ENCODE measurements around the gene FLOT1.

The FLOT1 gene

DNA sequence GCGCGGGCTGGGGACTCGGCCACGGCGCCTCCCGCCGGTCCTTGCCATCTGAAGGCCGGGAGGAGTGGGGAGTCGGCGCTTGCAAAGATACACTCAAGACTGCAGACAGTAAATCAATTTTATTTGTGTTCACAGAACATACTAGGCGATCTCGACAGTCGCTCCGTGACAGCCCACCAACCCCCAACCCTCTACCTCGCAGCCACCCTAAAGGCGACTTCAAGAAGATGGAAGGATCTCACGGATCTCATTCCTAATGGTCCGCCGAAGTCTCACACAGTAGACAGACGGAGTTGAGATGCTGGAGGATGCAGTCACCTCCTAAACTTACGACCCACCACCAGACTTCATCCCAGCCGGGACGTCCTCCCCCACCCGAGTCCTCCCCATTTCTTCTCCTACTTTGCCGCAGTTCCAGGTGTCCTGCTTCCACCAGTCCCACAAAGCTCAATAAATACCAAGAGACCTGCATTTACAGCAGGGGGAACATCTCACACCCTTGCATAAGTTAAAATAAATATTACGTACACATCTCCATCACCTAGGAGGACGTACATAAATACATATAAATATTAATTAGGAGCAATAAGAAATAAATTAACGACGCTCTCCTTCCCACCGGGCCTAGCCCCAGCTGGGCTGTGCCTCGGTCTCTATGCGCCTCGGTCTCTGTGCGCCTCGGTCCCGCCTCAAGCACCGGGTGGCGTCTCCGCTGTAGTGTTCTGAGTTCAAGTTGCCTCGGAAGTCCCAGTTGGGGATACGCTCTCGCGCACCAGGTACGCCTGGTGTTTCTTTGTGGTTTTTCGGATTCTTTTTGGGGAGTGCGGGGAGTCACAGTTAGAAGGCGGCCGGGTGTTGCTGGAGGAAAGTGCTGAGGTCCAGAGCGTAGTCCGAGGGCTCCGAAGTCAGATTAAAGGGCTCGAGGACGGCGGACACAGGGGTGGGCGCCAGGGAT is 889 bp upstream of the FLOT1 start:
- no peak for DNase-seq (ENCODE audit: low spot score)
- peaks cover 12% of the 10 kb centered on the region for H3K4me1 ChIP-seq (ENCODE audit: insufficient read depth, poor library complexity, severe bottlenecking)
- H3K27ac ChIP-seq (ENCODE audit: poor library complexity, severe bottlenecking), result peak overlapping the region; percentile 98
- TF ChIP-seq, protein P1, sequence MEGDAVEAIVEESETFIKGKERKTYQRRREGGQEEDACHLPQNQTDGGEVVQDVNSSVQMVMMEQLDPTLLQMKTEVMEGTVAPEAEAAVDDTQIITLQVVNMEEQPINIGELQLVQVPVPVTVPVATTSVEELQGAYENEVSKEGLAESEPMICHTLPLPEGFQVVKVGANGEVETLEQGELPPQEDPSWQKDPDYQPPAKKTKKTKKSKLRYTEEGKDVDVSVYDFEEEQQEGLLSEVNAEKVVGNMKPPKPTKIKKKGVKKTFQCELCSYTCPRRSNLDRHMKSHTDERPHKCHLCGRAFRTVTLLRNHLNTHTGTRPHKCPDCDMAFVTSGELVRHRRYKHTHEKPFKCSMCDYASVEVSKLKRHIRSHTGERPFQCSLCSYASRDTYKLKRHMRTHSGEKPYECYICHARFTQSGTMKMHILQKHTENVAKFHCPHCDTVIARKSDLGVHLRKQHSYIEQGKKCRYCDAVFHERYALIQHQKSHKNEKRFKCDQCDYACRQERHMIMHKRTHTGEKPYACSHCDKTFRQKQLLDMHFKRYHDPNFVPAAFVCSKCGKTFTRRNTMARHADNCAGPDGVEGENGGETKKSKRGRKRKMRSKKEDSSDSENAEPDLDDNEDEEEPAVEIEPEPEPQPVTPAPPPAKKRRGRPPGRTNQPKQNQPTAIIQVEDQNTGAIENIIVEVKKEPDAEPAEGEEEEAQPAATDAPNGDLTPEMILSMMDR (IDR thresholded peaks at IDR 0.05; ENCODE audit: poor library complexity, severe bottlenecking), result no peak
- peak overlapping the region; percentile 72 for H3K4me3 ChIP-seq (ENCODE audit: severe bottlenecking)
- H3K36me3 ChIP-seq (ENCODE audit: low read depth), result peaks cover 43% of the 10 kb centered on the region
- H3K9me3 ChIP-seq (ENCODE audit: severe bottlenecking), result no peaks in the 10 kb centered on the region
- no peaks in the 10 kb centered on the region for H3K27me3 ChIP-seq (ENCODE audit: insufficient read depth, poor library complexity, severe bottlenecking)
- no peak for ATAC-seq (ENCODE audit: low read depth)

DNA sequence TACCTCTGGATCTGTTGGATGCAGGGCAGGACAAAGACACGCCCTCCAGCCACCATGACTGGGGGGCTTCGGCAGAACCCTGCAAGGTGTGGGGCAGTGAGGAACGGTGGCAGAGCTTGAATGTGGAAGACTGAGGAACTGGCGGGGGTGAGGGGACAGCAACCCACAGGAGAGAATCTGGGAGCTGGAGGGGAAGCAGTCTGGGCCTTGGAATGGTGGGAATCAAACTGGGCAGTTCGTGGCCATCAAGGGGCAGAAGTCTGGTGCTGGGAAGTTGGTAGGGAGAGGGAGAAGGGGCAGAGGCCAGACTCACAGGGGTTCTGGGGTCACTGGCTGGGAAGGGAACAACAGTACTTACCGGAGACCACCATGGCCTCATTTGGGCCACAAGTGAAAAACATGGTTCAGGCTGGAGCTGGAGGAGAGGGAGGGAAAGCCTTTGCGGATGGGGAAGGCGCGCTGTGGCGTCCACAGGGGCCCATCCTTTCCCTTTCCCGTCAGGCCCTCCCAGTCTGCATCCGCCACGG is 635 bp downstream of the FLOT1 start:
- H3K27me3 ChIP-seq (ENCODE audit: insufficient read depth, poor library complexity, severe bottlenecking), result no peaks in the 10 kb centered on the region
- peak overlapping the region; percentile 72 for H3K4me3 ChIP-seq (ENCODE audit: severe bottlenecking)
- no peak; the same call in 1 of the 3 replicates for ATAC-seq (ENCODE audit: low read depth)
- H3K4me1 ChIP-seq (ENCODE audit: insufficient read depth, poor library complexity, severe bottlenecking), result no peaks in the 10 kb centered on the region
- no peaks in the 10 kb centered on the region for H3K9me3 ChIP-seq (ENCODE audit: severe bottlenecking)
- peak overlapping the region; percentile 98 for H3K27ac ChIP-seq (ENCODE audit: poor library complexity, severe bottlenecking)
- no peak for DNase-seq (ENCODE audit: low spot score)
- TF ChIP-seq, protein P1 (IDR thresholded peaks at IDR 0.05; ENCODE audit: poor library complexity, severe bottlenecking), result no peak
- H3K36me3 ChIP-seq (ENCODE audit: low read depth), result peaks cover 59% of the 10 kb centered on the region

DNA sequence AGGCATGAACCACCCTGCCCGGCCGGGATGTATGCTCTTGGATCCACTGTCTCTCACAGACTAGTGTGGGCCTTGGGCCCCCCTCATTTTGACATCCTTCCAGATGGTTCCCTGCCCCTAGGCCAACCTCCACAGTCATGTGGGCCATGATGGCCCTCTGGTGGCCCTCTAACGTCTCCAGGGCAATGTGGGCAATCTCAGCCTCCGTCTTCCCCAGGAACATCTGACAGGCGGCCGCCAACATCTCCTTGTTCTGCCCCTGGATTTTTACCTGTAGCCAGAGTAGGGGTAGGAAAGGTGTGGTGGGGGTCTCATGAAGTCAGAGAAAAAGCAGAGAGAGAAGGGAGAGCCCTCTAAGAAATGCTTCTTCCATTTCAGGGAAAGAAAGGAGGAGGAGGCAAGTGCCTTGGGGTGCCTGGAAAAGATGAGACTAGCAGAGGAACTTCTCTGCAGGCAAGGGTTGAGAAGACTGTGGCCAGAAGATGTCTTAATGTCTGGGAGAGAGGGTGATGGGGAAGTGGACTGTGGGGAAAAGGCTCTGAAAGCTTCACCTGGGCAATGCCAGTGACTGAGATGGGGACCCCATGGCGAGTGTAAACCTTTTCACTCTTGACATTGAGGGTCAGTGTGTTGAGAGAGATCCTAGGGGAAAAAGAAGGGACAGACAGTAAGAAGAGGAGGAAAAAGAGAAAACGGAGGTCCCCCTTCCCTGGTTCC is 1.3 kb downstream of the FLOT1 start:
- TF ChIP-seq, protein P1 (IDR thresholded peaks at IDR 0.05; ENCODE audit: poor library complexity, severe bottlenecking), result no peak
- H3K4me3 ChIP-seq (ENCODE audit: severe bottlenecking), result peak overlapping the region; percentile 72
- no peaks in the 10 kb centered on the region for H3K4me1 ChIP-seq (ENCODE audit: insufficient read depth, poor library complexity, severe bottlenecking)
- H3K27me3 ChIP-seq (ENCODE audit: insufficient read depth, poor library complexity, severe bottlenecking), result no peaks in the 10 kb centered on the region
- no peaks in the 10 kb centered on the region for H3K9me3 ChIP-seq (ENCODE audit: severe bottlenecking)
- H3K27ac ChIP-seq (ENCODE audit: poor library complexity, severe bottlenecking), result peak overlapping the region; percentile 98
- ATAC-seq (ENCODE audit: low read depth) (no peak), DNase-seq (ENCODE audit: low spot score) (no peak)
- peaks cover 62% of the 10 kb centered on the region for H3K36me3 ChIP-seq (ENCODE audit: low read depth)

DNA sequence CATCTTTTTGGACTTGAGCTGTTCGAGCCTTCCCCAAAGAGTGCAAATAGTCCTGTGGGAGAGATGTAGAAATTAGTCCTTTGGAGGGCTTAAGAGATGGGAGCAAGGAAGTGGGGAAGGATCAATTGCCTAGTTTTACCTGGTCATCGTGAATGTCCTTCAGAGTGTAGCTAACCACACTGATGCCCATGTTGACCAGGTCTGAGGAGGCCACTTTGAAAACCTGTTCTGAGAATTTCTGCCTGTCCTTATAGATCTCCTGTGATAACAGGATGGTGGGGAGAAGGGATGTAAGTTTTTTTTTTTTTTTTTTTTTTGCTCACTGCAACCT is 2.0 kb downstream of the FLOT1 start:
- peaks cover 68% of the 10 kb centered on the region for H3K36me3 ChIP-seq (ENCODE audit: low read depth)
- H3K27ac ChIP-seq (ENCODE audit: poor library complexity, severe bottlenecking), result peak overlapping the region; percentile 98
- ATAC-seq (ENCODE audit: low read depth), result no peak
- DNase-seq (ENCODE audit: low spot score), result no peak
- H3K4me3 ChIP-seq (ENCODE audit: severe bottlenecking), result no peak overlapping the region
- no peaks in the 10 kb centered on the region for H3K9me3 ChIP-seq (ENCODE audit: severe bottlenecking)
- H3K4me1 ChIP-seq (ENCODE audit: insufficient read depth, poor library complexity, severe bottlenecking), result no peaks in the 10 kb centered on the region
- H3K27me3 ChIP-seq (ENCODE audit: insufficient read depth, poor library complexity, severe bottlenecking), result no peaks in the 10 kb centered on the region
- TF ChIP-seq, protein P1 (IDR thresholded peaks at IDR 0.05; ENCODE audit: poor library complexity, severe bottlenecking), result no peak
